Lung (tissue), 12 donors: ENCODE measurements around the gene ATXN1. TPM values are rescaled to one million over a fixed set of nuclear protein-coding genes. Genes with fewer than 3 reads are reported as not detected.

Source experiments
- ATAC-seq: fragments of 200-7000 bp; cut with Tn5 transposase; one replicate; pipeline ENCODE4 v1.9.1; 2020; ENCODE audit warnings: moderate number of reproducible peaks; ENCODE audit not compliant: insufficient read depth, low FRiP score
- DNase-seq, 3 donors: peaks; one replicate each; pipeline ENCODE4 v3.0.0-alpha.2; 2013 to 2017
- H3K27ac ChIP-seq, 2 donors: one replicate each; pipeline ENCODE4 v1.5.1; 2013; ENCODE audit warnings: mild to moderate bottlenecking in 2 of 2, moderate library complexity in 2 of 2, control low read depth in 1 of 2, inconsistent platforms in 1 of 2, low read depth in 1 of 2, low read length in 1 of 2
- H3K27me3 ChIP-seq, 3 donors: one replicate each; pipeline ENCODE4 v1.5.1; 2013; ENCODE audit warnings: low read length in 2 of 3; ENCODE audit not compliant: control insufficient read depth in 3 of 3, insufficient read depth in 3 of 3
- H3K36me3 ChIP-seq, 4 donors: one replicate each; pipeline ENCODE4 v1.5.1; 2013; ENCODE audit warnings: low read length in 4 of 4, mild to moderate bottlenecking in 1 of 4, moderate library complexity in 1 of 4; ENCODE audit not compliant: control insufficient read depth in 4 of 4, insufficient read depth in 4 of 4
- H3K4me1 ChIP-seq, 5 donors: one replicate each; pipeline ENCODE4 v1.5.1; 2013; ENCODE audit warnings: low read length in 5 of 5, mild to moderate bottlenecking in 2 of 5, moderate library complexity in 1 of 5; ENCODE audit not compliant: control insufficient read depth in 5 of 5, insufficient read depth in 5 of 5
- H3K4me3 ChIP-seq: one replicate; pipeline ENCODE4 v1.5.1; 2013; ENCODE audit warnings: mild to moderate bottlenecking, control low read depth, moderate library complexity
- H3K9ac ChIP-seq, 2 donors: one replicate each; pipeline ENCODE4 v1.5.1; 2013; ENCODE audit warnings: low read length in 2 of 2, control low read depth in 1 of 2; ENCODE audit not compliant: insufficient read depth in 1 of 2
- H3K9me3 ChIP-seq, 4 donors: one replicate each; pipeline ENCODE4 v1.5.1; 2013; ENCODE audit warnings: low read length in 3 of 4, mild to moderate bottlenecking in 1 of 4, moderate library complexity in 1 of 4; ENCODE audit not compliant: control insufficient read depth in 4 of 4, insufficient read depth in 3 of 4
- WGBS, 2 donors: extraction: QIAGEN DNeasy Blood & Tissue Kit; methylation state at CpG; one replicate each; pipeline ENCODE4 v1.1.7; 2013; 5-methylcytosine and 5-hydroxymethylcytosine counted together
- polyA plus RNA-seq, 2 donors: library from polyadenylated mRNA; stranded (reverse); fragments of 200-250 nt; gene quantifications; one replicate each; pipeline ENCODE4 v1.2.1, GENCODE V29; 2013
- total RNA-seq, 2 donors: library from RNA; depleted of rRNA in 1 of 2; stranded (reverse); fragments of >200 nt in 1 of 2; gene quantifications; one replicate each; pipeline ENCODE4 v1.2.1, GENCODE V29; 2014 to 2021
- TF ChIP-seq, protein P1 (sequence below): IDR thresholded peaks from 2 replicates; pipeline ENCODE4 v1.5.1; 2012; ENCODE audit warnings: mild to moderate bottlenecking; ENCODE audit errors: control extremely low read depth, extremely low read depth
- donor health status: control.
- donor health status: control.
- donor health status: Bipolar disorder and iron deficiency.
- donor health status: healthy.
- donor health status: DM: yes; HTN: yes; CAD: no.

The ATXN1 gene
- total and polyA plus RNA-seq, 4 donors, result 9.7 to 108 (median 34.9) TPM

DNA sequence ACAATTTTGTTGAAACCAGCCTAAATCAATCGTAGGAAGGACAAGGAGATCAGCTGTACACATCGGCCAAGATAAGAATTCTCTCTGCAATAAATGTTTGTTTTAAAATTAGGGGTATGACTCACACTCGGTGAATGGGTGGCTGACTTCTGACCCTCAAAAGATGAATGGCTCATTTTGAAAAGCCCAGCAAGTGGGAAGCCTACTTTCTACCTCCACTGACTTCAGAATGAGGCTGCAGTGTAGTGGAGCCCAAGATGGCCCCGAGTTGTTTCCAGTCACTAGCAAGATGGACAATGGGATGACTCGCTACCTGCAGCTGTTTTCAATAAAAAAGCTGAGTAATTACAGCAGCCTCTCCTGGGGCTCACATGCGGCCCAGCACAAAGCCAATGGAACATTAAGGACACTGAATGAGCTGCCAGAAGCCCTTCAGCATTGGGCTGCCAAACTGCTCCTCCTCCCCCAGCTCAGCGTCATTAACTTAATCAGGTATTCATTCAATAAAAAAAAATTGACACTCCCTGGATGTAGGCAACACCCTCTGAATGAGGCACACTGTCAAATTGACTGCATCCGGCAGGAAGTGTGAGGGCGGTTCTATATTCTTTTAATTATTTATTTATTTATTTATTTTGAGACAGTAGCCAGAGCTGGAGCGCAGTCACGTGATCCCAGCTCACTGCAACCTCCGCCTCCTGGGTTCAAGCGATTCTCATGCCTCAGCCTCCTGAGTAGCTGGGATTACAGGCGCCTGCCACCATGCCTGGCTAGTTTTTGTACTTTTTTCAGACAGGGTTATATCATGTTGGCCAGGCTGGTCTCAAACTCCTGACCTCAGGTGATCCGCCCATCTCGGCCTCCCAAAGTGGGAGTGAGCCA, 415.6 kb downstream of the ATXN1 start:
- no peaks in the 10 kb centered on the region for H3K36me3 ChIP-seq
- peak overlapping the region in 1 of 2 donors; percentile 44 for H3K27ac ChIP-seq
- DNase-seq (no peak), ATAC-seq (no peak)
- no peaks in the 10 kb centered on the region for H3K9me3 ChIP-seq
- TF ChIP-seq, protein P1, sequence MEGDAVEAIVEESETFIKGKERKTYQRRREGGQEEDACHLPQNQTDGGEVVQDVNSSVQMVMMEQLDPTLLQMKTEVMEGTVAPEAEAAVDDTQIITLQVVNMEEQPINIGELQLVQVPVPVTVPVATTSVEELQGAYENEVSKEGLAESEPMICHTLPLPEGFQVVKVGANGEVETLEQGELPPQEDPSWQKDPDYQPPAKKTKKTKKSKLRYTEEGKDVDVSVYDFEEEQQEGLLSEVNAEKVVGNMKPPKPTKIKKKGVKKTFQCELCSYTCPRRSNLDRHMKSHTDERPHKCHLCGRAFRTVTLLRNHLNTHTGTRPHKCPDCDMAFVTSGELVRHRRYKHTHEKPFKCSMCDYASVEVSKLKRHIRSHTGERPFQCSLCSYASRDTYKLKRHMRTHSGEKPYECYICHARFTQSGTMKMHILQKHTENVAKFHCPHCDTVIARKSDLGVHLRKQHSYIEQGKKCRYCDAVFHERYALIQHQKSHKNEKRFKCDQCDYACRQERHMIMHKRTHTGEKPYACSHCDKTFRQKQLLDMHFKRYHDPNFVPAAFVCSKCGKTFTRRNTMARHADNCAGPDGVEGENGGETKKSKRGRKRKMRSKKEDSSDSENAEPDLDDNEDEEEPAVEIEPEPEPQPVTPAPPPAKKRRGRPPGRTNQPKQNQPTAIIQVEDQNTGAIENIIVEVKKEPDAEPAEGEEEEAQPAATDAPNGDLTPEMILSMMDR, result no peak
- no peaks in the 10 kb centered on the region for H3K27me3 ChIP-seq
- H3K4me3 ChIP-seq, result no peak overlapping the region
- 74 to 83% methylated on average over 16 of the region's 16 CpGs for WGBS, 2 donors
- H3K4me1 ChIP-seq, result peaks cover 0 to 6% (median 4%) of the 10 kb centered on the region in 5 donors
- H3K9ac ChIP-seq, result no peak overlapping the region

DNA sequence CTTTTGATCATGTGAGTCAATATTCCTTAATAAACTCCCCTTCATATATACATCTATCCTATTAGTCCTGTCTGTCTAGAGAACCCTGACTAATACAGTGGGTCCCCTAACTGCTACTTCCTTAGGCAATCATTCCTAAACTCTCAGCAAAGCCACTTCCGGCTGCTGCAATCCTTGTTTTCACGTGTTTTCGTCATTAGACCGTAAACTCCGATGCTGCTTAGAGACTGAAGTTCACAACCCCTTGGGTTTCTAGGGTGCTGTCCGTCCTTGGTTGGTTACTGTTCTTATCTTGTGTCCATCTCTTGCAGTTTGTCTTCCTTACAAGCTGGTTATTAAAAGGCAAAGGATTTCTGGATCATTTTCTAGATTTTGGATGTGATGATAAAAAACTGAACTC, 416.5 kb downstream of the ATXN1 start:
- no peak overlapping the region for H3K27ac ChIP-seq
- no peak overlapping the region for H3K4me3 ChIP-seq

DNA sequence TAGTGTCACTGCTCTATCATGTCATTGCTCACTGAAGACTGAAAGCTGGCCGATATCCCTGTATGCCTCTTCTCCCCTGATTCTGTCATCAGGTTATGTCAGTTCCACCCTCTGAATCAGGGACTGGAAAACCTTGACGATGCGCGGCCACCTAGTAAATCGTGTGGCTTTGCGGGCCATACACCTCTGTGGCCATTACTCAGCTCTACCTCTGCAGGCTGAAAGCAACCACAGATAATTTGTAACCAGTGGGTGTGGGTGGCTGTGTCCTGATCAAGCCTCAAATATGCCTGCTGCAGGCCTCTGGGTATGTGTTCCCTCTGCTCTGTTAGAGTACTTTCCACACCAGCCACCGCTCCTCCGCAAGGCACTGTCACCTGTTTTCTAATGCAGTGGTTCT, 417.7 kb downstream of the ATXN1 start:
- DNase-seq (no peak), ATAC-seq (no peak)
- Histone ChIP-seq H3K4me3 (no peak overlapping the region), H3K4me1 (peaks cover 4 to 10% (median 8%) of the 10 kb centered on the region in 5 donors), H3K9ac (no peak overlapping the region), H3K27ac (no peak overlapping the region), H3K9me3 (no peaks in the 10 kb centered on the region), H3K27me3 (no peaks in the 10 kb centered on the region), H3K36me3 (no peaks in the 10 kb centered on the region)
- 94 to 97% methylated on average over 8 of the region's 8 CpGs for WGBS, 2 donors
- TF ChIP-seq, protein P1, result no peak

More for the DNA sequence above, 416.5 kb downstream of the ATXN1 start:
- Histone ChIP-seq H3K9ac (no peak overlapping the region), H3K27me3 (no peaks in the 10 kb centered on the region), H3K9me3 (no peaks in the 10 kb centered on the region), H3K36me3 (no peaks in the 10 kb centered on the region), H3K4me1 (peaks cover 0 to 6% (median 4%) of the 10 kb centered on the region in 5 donors)
- TF ChIP-seq, protein P1, result no peak
- DNase-seq (no peak), ATAC-seq (no peak)
- WGBS, 2 donors, result 65 to 77% methylated on average over 6 of the region's 6 CpGs
